ENCODE data around the gene KDM2A.
A peak's percentile ranks its signal among the peaks of the same experiment; 100 is the strongest.
"Not testable (repeated sequence)": the region's sequence is repeated elsewhere in the genome, so short reads cannot be mapped to it uniquely, and the experiment has no call there.

Gene KDM2A

DNA sequence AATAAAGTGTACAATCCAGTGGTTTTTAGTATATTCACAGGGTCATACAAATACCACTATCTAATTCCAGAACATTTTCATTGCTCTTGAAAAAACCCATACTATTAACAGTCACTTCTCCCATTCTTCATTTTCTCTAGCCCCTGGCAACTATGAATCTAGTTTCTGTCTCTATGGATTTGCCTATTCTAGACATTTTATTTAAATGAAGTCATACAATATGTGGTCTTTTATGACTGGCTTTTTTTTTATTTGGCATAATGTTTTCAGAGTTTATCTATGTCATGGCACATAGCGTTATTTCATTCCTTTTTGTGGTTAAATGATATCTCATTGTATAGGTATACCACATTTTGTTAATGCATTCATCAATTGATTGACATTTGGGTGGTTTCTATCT is 59.4 kb downstream of the KDM2A start:
- FAIRE-seq (no peak), DNase-seq (ENCODE audit: insufficient read length) (no peak)
- TF ChIP-seq POLR2AphosphoS5 (IDR thresholded peaks at IDR 0.05; ENCODE audit: low read depth, low read length): no peak
- TF ChIP-seq POLR2A (IDR thresholded peaks at IDR 0.05; ENCODE audit: low read depth, low read length): no peak
- no peak for TF ChIP-seq TAF1 (IDR thresholded peaks at IDR 0.05; ENCODE audit: borderline replicate concordance, low read depth, low read length)

DNA sequence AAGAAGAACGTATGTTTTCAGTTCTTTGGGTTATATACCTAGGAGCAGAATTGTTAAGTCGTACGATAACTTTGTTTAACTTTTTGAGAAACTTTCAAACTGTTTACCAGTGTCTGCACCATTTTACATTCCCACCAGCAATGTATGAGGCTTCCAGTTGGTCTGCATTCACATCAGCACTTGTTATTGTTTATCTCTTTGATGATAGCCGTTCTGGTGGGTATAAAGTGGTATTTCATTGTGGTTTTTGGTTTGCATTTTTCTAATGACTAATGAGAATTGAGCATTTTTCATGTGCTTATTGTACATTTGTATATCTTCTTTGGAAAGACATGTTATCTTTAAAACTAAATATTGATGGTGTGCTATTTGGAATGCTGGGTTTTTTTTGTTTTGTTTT is 59.8 kb downstream of the KDM2A start:
- DNase-seq (ENCODE audit: insufficient read length): no peak
- no peak for FAIRE-seq
- TF ChIP-seq POLR2A (IDR thresholded peaks at IDR 0.05; ENCODE audit: low read depth, low read length): no peak
- TF ChIP-seq POLR2AphosphoS5 (IDR thresholded peaks at IDR 0.05; ENCODE audit: low read depth, low read length): no peak
- no peak for TF ChIP-seq TAF1 (IDR thresholded peaks at IDR 0.05; ENCODE audit: borderline replicate concordance, low read depth, low read length)

DNA sequence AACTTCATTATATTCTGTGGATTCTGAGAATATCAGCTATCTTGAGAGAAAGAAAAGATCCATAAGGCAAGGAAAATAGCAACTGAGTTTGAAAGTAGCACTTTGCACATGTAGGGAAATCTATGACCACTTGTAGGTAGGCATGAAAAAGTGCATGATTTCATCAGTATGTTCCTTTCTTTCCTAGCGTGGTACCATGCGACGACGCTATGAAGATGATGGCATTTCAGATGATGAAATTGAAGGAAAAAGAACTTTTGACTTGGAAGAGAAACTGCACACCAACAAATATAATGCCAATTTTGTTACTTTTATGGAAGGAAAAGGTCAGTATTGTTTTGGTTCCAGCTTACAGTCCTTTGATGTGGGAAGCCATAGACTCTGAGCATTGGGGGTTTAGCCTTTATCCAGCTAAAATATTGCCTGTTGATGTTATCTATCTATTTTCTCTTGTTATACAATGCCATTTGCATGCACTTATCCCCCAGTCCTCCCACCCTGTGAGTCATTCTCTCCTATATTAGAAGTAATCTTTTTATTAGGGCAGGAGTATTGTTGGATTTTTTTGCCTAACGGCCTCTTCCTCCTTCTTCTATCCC is 60.9 kb downstream of the KDM2A start:
- FAIRE-seq: no peak
- TF ChIP-seq POLR2AphosphoS5 (IDR thresholded peaks at IDR 0.05; ENCODE audit: low read depth, low read length): no peak
- no peak for TF ChIP-seq TAF1 (IDR thresholded peaks at IDR 0.05; ENCODE audit: borderline replicate concordance, low read depth, low read length)
- no peak for TF ChIP-seq POLR2A (IDR thresholded peaks at IDR 0.05; ENCODE audit: low read depth, low read length)

DNA sequence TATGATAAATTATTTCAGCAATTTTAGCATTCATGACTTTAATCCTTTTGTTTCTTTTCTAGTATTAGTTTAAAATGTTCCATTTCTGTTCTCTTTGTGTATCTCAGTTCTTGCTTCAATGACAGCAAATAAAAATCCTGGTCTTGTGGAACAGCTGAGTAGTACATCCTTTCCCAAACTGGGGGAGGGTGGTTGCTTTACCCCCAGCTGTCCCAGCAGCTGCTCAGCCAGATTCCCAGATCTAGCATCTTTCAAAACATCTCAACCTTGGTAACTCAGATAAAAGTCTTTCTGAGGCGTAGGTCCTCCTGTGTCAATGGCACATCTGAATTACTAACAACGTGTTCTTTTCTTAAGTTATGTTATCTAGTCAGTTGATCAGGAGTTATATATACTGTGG is 75.0 kb downstream of the KDM2A start:
- TF ChIP-seq TAF1 (IDR thresholded peaks at IDR 0.05; ENCODE audit: borderline replicate concordance, low read depth, low read length) (no peak), POLR2AphosphoS5 (IDR thresholded peaks at IDR 0.05; ENCODE audit: low read depth, low read length) (no peak), POLR2A (IDR thresholded peaks at IDR 0.05; ENCODE audit: low read depth, low read length) (no peak)

More for the DNA sequence above, 60.9 kb downstream of the KDM2A start:
- DNase-seq (ENCODE audit: insufficient read length): no peak

DNA sequence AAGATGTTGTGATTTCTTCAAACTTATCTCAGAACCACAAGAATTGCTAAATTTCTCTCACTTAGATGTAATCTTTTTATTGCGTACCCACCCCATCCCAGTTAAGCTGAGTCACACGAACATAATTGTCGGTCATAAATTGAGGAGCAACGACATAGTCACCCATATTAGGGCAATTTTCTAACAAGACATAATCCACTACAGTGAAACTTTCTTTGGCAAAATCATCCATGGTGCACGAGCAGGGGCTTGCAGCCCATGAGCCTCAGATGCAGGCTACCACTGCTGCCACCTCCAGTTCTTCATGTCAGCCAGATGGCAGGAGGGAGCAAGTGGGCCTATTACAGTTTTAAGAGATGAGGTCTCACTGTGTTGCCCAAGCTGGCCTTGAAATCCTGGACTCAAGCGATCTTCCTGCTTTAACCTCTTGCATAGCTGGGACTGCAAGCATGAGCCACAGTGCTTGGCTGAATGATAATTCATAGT is 77.0 kb downstream of the KDM2A start:
- TF ChIP-seq POLR2AphosphoS5 (IDR thresholded peaks at IDR 0.05; ENCODE audit: low read depth, low read length): no peak
- TF ChIP-seq TAF1 (IDR thresholded peaks at IDR 0.05; ENCODE audit: borderline replicate concordance, low read depth, low read length): no peak
- no peak for TF ChIP-seq POLR2A (IDR thresholded peaks at IDR 0.05; ENCODE audit: low read depth, low read length)
- FAIRE-seq: no peak
- no peak for DNase-seq (ENCODE audit: insufficient read length)

More for the DNA sequence above, 75.0 kb downstream of the KDM2A start:
- FAIRE-seq (no peak), DNase-seq (ENCODE audit: insufficient read length) (no peak)

DNA sequence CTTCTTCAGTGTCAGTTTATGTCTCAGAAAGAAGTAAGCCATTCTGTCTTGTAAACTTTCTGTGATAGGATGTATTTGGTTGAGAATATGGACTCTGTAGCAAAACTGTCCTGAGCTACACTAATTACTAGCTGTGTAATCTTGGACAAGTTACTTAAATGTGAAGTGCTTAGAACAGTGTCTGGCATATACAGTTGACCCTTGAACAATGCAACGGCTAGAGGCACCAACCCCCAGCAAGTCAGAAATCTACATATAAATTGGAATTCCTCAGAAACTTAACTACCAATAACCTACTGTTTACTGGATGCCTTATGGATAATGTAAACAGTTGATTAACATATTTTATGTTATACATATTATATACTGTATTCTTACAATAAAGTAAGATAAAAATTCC is 78.5 kb downstream of the KDM2A start:
- TF ChIP-seq POLR2A (IDR thresholded peaks at IDR 0.05; ENCODE audit: low read depth, low read length) (no peak), POLR2AphosphoS5 (IDR thresholded peaks at IDR 0.05; ENCODE audit: low read depth, low read length) (no peak), TAF1 (IDR thresholded peaks at IDR 0.05; ENCODE audit: borderline replicate concordance, low read depth, low read length) (no peak)
- DNase-seq (ENCODE audit: insufficient read length) (no peak), FAIRE-seq (no peak)

DNA sequence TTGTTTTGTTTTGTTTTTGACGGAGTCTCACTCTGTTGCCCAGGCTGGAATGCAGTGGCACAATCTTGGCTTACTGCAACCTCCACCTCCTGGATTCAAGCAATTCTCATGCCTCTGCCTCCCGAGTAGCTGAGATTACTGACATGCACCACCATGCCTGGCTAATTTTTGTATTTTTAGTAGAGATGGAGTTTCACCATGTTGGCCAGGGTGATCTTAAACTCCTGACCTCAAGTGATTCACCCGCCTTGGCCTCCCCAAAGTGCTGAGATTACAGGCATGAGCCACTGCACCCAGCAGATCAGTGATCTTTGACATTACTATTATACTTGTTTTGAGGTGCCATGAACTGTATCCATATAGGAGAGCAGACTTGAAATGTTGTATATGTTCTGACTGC is 79.7 kb downstream of the KDM2A start:
- not testable (repeated sequence) for FAIRE-seq; DNase-seq (ENCODE audit: insufficient read length)

DNA sequence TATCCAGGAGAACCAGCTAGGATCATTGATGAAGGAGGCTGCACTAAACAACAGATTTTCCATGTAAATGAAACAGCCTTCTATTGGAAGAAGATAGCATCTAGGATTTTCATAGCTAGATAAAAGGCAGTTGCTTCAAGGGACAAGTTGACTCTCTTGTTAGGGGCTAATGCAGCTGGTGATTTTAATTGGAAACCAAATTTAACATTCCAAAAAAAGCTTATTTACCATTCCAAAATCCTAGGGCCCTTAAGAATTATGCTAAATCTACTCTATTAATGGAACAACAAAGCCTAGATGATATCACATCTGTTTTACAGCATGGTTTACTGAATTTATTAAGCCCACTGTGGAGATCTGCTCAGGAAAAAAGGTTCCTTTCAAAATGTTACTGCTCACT is 80.7 kb downstream of the KDM2A start:
- FAIRE-seq (no peak), DNase-seq (ENCODE audit: insufficient read length) (no peak)
- TF ChIP-seq POLR2A (IDR thresholded peaks at IDR 0.05; ENCODE audit: low read depth, low read length) (no peak), TAF1 (IDR thresholded peaks at IDR 0.05; ENCODE audit: borderline replicate concordance, low read depth, low read length) (no peak), POLR2AphosphoS5 (IDR thresholded peaks at IDR 0.05; ENCODE audit: low read depth, low read length) (no peak)

DNA sequence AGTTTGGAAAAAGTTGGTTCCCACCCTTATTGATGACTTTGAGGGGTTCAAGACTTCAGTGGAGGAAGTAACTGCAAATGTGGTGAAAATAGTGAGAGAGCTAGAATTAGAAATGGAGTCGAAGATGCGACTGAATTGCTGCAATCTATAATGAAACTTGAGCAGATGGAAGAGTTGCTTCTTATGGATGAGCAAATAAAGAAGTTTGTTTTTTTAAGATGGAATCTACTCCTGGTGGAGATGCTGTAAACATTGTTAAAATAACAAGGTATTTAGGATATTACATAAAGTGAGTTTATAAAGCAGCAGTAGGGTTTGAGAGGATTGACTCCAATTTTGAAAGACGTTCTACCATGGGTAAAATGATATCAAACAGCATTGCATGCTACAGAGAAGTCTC is 83.0 kb downstream of the KDM2A start:
- FAIRE-seq (no peak), DNase-seq (ENCODE audit: insufficient read length) (no peak)
- no peak for TF ChIP-seq POLR2AphosphoS5 (IDR thresholded peaks at IDR 0.05; ENCODE audit: low read depth, low read length)
- TF ChIP-seq TAF1 (IDR thresholded peaks at IDR 0.05; ENCODE audit: borderline replicate concordance, low read depth, low read length): no peak
- TF ChIP-seq POLR2A (IDR thresholded peaks at IDR 0.05; ENCODE audit: low read depth, low read length): no peak

DNA sequence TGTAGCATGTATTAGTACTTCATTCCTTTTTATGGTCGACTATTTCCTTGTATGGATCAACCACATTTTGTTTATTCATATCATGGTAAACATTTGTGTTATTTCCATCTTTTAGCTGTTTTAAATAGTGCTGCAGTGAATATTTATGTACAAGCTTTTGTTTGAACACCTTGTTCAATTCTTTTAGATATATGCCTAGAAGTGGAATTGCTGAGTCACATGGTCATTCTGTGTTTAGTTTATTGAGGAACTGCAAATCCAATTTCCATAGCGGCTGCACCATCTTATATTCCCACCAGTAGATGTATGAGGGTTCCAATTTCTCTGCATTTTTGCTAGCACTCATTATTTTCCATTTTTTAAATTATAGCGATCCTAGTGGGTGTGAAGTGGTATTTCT is 85.8 kb downstream of the KDM2A start:
- no peak for FAIRE-seq
- no peak for TF ChIP-seq POLR2AphosphoS5 (IDR thresholded peaks at IDR 0.05; ENCODE audit: low read depth, low read length)
- no peak for TF ChIP-seq POLR2A (IDR thresholded peaks at IDR 0.05; ENCODE audit: low read depth, low read length)
- TF ChIP-seq TAF1 (IDR thresholded peaks at IDR 0.05; ENCODE audit: borderline replicate concordance, low read depth, low read length): no peak

DNA sequence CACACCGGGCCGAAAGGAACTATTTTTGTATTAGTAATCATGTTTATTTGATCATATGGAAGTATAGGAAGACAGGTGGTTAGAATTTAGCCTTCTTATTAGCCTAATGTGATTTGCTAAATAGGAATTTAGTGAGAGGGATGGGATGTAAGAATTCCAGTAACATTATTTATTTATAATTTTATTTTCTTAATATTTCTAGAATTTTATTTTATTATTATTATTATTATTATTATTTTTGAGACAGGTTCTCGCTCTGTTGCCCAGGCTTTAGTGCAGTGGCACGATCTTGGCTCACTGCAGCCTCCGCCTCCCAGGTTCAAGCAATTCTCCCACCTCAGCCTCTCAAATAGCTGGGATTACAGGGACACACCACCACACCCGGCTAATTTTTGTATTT is 90.2 kb downstream of the KDM2A start:
- not testable (repeated sequence) for FAIRE-seq; DNase-seq (ENCODE audit: insufficient read length)

More for the DNA sequence above, 85.8 kb downstream of the KDM2A start:
- DNase-seq (ENCODE audit: insufficient read length): no peak

DNA sequence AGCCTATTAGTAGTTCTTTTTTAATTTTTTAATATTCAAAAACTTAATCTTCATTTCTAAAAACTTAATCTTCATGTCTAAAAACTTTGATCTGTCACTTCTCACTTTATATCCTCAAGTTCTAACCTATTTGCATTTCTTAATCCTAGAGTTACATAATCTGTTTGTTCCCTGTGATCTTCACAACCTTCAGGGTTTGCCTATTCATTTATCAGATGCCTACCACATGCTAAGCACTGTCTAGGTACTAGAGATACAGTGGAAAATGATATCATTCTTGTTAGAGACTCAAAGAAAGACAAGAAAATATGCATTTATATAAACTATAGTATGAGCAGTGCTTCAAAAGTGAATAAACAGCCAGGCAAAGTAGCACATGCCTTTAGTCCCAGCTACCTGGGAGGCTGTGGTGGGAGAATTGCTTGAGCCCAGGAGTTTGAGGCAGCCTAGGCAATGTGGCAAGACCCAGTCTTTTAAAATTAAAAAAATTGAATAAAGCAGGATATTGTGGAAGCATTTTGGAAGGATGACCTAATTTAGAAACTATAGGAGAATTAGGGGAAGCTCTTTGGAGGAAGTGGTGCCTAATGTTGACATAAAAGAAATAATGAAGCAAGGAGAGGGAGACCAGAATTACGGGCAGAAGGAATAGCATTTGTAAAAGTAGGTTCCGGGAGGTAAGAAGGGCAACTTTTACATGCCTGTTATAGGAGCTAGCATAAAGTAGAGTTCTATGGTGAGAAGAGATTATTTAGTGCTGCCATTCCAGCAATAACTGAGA is 92.8 kb downstream of the KDM2A start:
- FAIRE-seq: peak; percentile 81
- no peak for DNase-seq (ENCODE audit: insufficient read length)
- TF ChIP-seq POLR2AphosphoS5 (IDR thresholded peaks at IDR 0.05; ENCODE audit: low read depth, low read length) (no peak), POLR2A (IDR thresholded peaks at IDR 0.05; ENCODE audit: low read depth, low read length) (no peak), TAF1 (IDR thresholded peaks at IDR 0.05; ENCODE audit: borderline replicate concordance, low read depth, low read length) (no peak)
